Caki2 (cell line): ENCODE measurements around the gene PIK3R5. TPM values are rescaled to one million over a fixed set of nuclear protein-coding genes. Genes with fewer than 3 reads are reported as not detected.

Experiments used
- DNase-seq: peaks from one replicate; pipeline ENCODE4 v3.0.0-alpha.2; 2015; ENCODE audit warnings: low read depth
- in situ Hi-C: cut with HindIII; loops from 2 replicates; pipeline ENCODE4 v1.10.0; 2016; ENCODE audit warnings: low sequenced_read_pairs, low pct_unique_long_range_greater_than_20kb, mixed read lengths
- total RNA-seq: library from RNA; depleted of rRNA; stranded (reverse); fragments of >200 nt; shearing (Covaris generic); gene quantifications from 2 replicates; pipeline ENCODE4 v1.2.3, GENCODE V29; 2014; ENCODE audit warnings: low replicate concordance

Gene PIK3R5
- total RNA-seq, 1 experiment from 2014 or later: 3.1 TPM

DNA sequence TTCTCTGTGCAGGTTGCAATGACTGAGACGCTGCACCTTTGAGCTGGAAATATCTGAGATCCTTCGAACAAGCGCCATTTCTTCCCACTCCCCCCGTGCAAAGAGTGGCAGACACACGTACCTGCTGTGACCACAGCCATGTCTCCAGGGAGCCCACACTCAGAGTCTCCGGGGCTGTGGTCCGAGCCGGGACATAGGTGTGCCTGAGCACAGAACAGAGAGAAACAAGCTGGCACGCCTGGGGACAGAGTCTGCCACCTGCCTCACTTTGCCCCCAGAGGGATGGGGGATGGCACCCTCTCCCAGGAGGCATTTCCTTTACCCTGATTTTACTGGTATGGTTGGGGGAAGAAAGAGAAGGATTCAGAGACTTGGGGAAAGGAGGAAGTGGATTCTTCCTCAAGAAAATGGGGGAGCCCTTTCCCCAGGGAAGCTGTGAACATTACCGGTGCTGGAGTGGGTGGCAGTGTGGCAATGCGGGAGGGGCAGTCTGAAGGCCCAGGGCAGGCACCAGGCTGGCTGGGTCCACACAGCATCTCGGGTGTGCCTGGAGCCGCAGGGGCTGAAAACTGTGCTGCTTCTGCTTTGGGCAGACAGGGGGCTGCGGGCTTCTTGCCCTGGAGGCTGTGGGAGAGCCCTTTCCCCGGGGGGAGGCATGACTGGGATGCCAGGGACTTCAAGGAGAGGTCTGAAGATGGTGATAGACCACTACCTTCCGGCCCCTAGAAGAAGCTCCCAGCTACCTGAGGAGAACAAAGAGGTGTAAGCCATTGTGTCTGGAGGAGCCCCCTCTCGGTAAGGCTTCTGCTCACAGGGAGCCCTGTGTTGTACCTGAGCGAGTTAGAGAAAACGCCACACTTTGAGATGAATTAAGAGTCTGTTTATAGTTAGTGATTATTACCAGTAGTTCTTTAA lies 91.4 kb downstream of the PIK3R5 start:
- no peak for DNase-seq
- in situ Hi-C loops: no loop called here

- no peak for DNase-seq
- in situ Hi-C loops: no loop called here
Observed at GRCh38 chr17:8872705-8873435, 92.6 kb downstream of the PIK3R5 start.

GRCh38 chr17:8872036-8872704 lies 93.3 kb downstream of the PIK3R5 start:
- in situ Hi-C loops: no loop called here
- DNase-seq: no peak

DNA sequence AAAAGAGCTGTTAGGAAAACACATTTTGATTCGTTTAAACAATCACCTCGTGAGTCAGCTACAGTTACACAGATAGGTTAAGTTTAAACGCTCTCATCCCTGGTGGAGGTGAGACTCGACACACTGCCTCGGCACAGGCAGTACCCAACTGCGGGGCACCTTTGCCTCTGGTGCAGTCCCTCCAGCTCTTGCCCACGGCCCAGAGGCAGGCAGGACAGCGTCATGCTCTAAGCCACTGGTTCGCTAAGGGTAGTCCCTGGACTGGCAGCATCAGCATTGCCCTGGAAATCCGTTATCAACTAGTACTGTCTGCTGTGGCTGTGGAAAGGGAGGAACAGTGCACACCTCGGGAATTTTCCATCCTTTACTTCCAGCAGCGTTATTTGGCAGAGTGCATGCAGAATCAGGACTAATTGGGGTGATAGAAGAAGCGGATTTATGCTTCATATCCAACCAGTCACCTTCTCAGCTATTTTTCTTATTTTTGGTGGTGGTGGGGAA lies 94.4 kb downstream of the PIK3R5 start:
- no peak for DNase-seq
- in situ Hi-C loops: no loop called here

GRCh38 chr17:8870406-8871040 lies 95.0 kb downstream of the PIK3R5 start:
- DNase-seq: no peak
- in situ Hi-C loops: no loop called here

DNA sequence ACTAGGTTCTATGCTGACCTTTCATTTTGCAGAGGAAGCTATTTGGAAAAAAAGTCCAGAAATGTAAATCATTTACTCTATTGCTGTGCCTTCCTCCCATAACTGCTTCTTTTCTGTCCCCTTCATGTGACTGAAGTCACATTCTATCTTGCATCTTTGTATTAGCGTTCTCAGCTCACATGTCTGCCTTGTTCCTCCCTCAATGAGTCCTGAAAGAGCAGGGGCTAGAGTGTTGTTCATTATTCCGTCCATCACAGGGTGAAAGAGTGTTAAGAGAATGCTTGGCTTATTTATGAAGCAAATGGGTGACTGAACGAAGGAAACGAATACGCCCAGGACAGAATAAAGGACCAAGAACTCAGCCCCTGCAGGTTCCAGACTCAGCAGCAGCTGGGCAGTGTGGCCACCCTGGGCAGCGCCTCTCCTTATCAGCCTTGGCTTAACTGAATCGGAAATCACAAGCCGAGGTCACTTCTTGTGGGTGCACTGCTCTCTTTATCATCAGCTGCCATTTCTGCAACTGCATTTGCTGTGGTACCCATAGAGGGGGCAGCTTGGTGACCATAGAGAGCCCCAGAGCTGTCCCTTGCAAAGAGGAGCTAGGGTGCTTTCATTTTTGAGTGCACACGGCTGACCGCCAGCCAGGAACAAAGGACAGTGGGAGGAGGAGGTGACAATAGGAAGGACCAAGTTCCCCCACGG lies 96.2 kb downstream of the PIK3R5 start:
- no peak for DNase-seq
- in situ Hi-C loops: no loop called here

GRCh38 chr17:8868529-8868951 lies 97.0 kb downstream of the PIK3R5 start:
- in situ Hi-C loops: no loop called here
- no peak for DNase-seq

GRCh38 chr17:8868092-8868491 lies 97.4 kb downstream of the PIK3R5 start:
- no peak for DNase-seq
- in situ Hi-C loops: no loop called here

DNA sequence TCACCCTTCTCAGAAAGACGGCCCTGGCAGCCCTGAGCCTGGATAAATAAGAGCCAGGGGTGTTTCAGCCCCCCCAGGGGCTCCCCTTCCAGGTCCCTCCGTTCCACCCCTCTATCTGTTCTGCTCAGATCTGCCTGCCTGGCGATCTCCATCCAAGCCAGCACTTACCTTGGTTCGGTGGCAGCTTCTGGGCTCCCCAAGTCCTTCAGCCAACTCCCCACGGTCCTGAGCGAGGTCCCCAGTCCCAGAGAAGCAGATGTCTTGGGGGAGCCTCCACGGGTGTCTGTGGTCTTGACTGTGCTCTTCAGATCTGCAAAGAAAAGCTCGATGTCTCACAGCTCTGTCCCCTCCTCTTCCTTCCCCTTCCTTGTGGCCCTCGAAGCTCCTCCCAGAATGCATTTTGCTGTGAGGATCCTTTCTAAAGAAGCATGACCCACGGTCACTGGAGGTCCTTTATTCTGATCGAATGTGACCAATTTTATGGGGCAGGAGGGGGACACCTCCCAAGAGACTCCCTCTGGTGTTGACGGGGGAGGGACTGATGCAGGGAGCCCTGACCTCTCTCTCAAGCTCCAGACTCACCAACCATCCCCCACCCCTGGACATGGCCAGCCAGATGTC lies 98.0 kb downstream of the PIK3R5 start, which contains the start of gene PIK3R6:
TSS of gene PIK3R6 (minus strand) at position 314 of the 621 bp plus-strand sequence. CDS start 17,880 bp downstream, outside the sequence.
- no peak for DNase-seq
- in situ Hi-C loops: no loop called here

GRCh38 chr17:8865811-8866210 lies 99.7 kb downstream of the PIK3R5 start:
- DNase-seq: no peak
- in situ Hi-C loops: no loop called here

DNA sequence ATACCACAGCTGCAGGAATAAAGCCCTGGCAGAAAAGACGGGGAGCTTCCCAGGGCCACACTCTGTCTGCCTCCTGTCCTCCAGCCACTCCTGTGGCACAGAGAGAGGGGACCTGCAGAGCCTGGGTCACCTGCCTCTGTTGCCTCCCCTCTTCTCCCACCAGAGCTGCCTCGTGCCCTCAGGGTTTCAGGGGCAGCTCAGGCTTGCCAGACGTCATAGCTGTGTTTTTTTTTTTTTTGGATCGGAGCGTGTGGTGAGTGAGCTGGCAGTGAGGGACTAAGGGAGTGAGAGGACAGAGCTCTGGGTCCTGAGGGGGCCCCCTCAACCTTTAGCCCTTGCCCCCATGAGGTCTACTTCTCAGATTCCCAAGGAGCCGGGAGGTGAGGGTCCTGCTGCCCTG lies 100.1 kb downstream of the PIK3R5 start:
- in situ Hi-C loops: no loop called here

GRCh38 chr17:8862213-8863056 lies 103.1 kb downstream of the PIK3R5 start:
- DNase-seq: no peak
- in situ Hi-C loops: no loop called here

More for the DNA sequence above, 100.1 kb downstream of the PIK3R5 start:
- DNase-seq: no peak

DNA sequence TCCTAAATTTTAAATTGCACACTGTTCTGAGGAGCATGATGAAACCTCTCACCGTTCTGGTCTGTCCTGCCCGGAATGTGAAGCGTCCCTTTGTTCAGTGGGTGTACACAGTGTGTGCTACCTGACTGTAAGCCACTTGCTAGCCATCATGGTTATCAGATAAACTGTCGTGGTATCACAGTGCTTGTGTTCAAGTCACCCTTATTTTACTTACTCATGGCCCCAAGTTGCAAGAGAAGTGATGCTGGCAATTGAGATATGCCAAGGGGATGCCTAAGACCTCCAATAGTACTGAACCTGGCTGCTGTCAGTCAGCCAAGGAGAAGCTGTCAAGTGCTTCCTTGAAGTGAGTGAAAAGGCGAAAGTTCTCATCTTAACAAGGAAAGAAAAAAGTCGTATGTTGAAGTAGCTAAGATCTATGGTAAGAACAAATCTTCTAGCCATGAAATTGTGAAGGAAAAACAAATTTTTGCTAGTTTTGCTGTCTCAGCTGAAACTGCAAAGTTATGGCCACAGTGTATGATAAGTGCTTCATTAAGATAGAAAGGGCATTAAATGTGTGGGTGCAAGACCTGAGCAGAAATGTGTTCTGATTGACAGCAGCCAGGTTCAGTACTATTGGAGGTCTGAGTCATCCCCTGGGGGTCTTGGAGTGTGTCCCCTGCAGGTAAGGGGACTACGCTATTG lies 103.9 kb downstream of the PIK3R5 start:
- no peak for DNase-seq
- in situ Hi-C loops: no loop called here

- no peak for DNase-seq
- in situ Hi-C loops: no loop called here
Observed at GRCh38 chr17:8859804-8860430, 105.6 kb downstream of the PIK3R5 start.

- DNase-seq: no peak
Observed at GRCh38 chr17:8859027-8859803, 106.3 kb downstream of the PIK3R5 start.

More at GRCh38 chr17:8859027-8859803, 106.3 kb downstream of the PIK3R5 start:
- in situ Hi-C loops: no loop called here
